Medulla oblongata (tissue), 1 donor: ENCODE results near the gene IER2.
A peak's percentile ranks its signal among the peaks of the same experiment; 100 is the strongest.
"Not testable (repeated sequence)": the region's sequence is repeated elsewhere in the genome, so short reads cannot be mapped to it uniquely, and the experiment has no call there.

Experiments
- DNase-seq: peaks from one replicate; pipeline ENCODE4 v3.0.0-alpha.2; 2015; ENCODE audit errors: extremely low spot score

IER2 gene

GRCh38 chr19:13163609-13164342 lies 13.6 kb downstream of the IER2 start:
- peak; percentile 78 for DNase-seq

GRCh38 chr19:13164343-13165161 lies 14.3 kb downstream of the IER2 start:
- DNase-seq = peak; percentile 45

DNA sequence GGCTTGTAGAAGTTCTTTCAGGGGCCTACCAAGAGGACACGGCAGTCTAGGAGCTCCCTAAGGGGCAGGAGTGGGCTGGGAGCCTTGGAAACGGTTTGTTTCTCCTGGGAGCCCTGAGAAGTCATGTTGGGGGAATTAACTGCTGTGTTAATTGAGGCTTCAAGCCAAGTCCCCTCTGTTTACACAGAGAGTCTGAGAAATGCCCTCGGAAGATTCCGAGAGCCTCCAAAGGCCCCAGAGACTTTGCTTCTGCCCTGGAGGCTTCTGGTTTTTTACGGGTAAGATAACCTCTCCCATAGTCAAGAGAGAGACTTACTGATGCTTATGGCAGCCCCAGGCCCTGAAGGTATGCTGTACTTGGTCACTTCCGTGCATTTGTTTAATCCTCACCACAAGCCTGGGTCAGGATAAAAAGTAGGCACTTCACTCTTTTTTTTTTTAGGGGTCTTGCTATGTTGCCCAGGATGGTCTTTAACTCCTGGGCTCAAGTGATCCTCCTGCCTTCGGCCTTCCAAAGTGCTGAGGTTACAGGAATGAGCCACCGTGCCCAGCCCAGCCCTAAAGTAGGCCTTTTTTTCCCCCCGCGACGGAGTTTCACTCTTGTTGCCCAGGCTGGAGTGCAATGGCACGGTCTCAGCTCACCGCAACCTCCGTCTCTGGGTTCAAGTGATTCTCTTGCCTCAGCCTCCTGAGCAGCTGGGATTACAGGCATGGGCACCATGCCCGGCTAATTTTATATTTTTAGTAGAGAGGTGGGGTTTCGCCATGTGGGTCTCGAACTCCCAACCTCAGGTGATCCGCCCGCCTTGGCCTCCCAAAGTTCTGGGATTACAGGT lies 15.2 kb downstream of the IER2 start:
- no peak for DNase-seq

- not testable (repeated sequence) for DNase-seq
Observed at GRCh38 chr19:13166151-13166550, 15.9 kb downstream of the IER2 start.

GRCh38 chr19:13169769-13170168 lies 19.6 kb downstream of the IER2 start:
- no peak for DNase-seq

DNA sequence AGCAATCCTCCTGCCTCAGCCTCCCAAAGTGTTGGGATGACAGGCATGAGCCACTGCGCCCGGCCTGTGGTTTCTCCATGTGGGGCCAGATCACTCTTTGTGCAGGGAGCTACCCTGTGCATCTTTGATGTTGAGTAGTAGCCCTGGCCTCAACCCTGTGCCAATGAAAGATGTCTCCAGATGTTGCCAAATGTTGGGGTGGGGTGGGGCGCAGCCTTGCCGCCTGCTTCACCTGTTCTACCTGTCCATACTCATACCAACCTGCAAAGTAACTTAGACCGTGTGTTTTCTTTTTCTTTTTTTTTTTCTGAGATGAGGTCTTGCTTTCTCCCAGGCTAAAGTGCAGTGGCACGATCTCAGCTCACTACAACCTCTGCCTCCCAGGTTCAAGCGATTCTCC lies 20.9 kb downstream of the IER2 start:
- DNase-seq = no peak

DNA sequence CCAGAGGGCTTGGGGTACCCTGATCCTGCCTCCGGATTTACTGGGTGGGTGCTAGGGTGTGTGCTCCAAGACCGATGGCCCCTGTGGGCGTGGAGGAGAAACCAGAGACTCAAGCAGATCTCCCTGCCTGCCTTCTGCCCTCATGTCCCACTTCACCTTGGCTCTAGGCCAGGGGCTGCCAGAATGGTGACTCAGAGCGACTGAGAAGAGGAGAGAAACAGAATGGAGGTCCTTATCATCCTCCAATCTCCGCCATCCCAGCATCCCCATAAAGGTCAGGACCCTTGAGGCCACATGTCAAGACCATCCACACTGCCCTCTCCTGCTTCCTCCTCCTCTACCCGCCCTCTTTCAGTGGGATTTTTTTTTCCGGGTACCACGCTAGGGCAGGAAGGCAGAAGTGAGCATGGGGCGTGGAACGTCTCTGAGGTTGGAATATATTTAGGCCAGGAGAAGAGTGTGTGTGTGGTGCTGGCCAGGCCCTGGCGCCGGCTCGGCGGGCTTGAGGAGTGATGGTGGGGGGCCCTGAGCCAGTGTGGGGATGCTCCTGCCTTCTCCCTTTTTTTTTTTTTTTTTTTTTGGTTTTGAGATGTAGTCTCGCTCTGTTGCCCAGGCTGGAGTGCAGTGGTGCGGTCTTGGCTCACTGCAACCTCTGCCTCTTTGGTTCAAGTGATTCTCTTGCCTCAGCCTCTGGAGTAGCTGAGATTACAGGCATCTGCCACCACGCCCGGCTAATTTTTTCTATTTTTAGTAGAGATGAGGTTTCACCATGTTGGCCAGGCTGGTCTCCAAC lies 22.3 kb downstream of the IER2 start:
- DNase-seq = peak; percentile 60

DNA sequence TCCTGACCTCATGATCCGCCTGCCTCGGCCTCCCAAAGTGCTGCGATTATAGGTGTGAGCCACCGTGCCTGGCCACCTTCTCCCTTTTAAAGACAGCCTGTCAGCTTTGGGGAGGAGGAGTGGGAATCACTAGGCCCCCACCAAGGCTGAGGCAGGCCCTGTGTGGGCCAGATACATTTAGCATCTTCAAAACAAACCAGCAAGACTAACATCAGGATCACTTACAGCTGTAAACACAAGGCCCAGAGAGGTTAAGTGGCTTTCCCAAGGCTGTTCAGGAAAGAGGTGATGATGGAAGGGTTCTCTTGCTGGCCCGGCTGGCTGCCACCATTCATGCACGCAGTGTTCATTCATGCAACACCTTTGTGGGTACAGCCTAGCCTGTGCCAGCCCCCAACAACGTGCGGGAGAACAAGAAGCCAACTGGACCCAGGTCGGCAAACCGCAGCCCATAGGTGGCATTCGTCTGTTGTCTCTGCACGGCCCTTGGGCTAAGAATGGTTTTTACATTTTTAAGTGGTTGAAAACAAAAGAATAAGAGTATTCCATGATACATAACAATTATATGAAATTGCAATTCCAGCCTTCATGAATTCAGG lies 23.0 kb downstream of the IER2 start:
- DNase-seq = no peak

DNA sequence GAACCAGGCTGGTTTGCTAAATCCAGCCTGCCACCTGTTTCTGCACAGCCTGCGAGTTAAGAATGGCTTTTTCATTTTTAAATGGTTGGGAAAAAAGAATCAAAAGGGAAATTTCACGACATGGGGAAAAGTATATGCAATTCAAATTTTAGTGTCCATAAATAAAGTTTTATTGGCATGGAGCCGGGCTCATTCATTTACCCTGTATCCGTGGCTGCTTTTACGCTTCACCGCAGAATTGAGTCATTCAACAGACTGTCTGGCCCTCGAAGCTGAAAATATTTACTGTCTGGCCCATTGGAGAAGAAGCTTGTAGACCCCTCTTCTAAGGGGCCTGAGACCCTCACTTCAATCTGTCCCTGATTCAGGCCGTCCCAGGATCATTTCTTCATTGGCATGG lies 26.1 kb downstream of the IER2 start:
- DNase-seq = no peak

GRCh38 chr19:13177584-13177983 lies 27.4 kb downstream of the IER2 start:
- not testable (repeated sequence) for DNase-seq

- not testable (repeated sequence) for DNase-seq
Observed at GRCh38 chr19:13178291-13178690, 28.1 kb downstream of the IER2 start.

- DNase-seq = peak; percentile 72
Observed at GRCh38 chr19:13181747-13182388, 31.7 kb downstream of the IER2 start.

DNA sequence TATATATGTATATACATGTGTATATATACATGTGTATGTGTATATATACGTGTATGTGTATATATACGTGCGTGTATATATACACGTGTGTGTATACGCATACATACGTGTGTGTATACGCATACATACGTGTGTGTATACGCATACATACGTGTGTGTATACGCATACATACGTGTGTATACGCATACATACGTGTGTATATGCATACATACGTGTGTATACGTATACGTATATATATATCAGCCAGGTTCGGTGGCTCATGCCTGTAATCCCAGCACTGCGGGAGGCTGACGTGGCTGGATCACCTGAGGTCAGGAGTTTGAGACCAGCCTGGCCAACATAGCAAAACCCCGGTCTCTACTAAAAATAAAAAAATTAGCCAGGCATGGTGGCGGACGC lies 34.7 kb downstream of the IER2 start:
- DNase-seq = not testable (repeated sequence)

DNA sequence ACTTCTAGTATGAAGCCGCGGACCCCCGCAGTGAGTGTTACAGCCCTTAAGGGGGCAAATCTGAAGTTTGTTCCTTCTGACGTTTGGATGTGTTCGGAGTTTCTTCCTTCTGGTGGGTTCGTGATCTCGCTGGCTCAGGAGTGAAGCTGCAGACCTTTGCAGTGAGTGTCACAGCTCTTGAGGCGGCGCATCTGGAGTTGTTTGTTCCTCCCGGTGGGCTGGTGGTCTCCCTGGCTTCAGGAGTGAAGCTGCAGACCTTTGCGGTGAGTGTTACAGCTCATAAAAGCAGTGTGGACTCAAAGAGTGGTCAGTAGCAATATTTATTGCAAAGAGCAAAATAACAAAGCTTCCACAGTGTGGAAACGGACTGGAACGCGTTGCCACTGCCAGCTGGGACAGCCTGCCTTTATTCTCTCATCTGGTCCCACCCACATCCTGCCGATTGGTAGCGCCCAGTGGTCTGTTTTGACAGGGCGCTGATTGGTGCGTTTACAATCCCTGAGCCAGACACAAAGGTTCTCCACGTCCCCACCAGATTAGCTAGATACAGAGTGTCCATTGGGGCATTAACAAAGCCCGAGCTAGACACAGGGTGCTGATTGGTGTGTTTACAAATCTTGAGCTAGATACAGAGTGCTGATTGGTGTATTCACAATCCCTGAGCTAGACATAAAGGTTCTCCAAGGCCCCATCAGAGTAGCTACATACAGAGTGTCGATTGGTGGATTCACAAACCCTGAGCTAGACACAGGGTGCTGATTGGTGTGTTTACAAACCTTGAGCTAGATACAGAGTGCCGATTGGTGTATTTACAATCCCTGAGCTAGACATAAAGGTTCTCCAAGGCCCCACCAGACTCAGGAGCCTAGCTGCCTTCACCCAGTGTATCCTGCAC lies 35.8 kb downstream of the IER2 start:
- DNase-seq = peak; percentile 34

DNA sequence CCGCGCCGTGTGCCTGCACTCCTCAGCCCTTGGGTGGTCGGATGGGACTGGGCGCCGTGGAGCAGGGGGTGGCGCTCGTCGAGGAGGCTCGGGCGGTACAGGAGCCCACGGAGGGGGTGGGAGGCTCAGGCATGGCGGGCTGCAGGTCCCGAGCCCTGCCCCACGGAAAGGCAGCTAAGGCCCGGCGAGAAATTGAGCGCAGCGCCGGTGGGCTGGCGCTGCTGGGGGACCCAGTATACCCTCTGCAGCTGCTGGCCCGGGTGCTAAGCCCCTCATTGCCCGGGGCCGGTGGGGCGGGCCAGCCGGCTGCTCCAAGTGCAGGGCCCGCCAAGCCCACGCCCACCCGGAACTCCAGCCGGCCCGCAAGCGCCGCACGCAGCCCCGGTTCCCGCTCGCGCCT lies 36.5 kb downstream of the IER2 start:
- not testable (repeated sequence) for DNase-seq

GRCh38 chr19:13187419-13187818 lies 37.2 kb downstream of the IER2 start:
- no peak for DNase-seq

DNA sequence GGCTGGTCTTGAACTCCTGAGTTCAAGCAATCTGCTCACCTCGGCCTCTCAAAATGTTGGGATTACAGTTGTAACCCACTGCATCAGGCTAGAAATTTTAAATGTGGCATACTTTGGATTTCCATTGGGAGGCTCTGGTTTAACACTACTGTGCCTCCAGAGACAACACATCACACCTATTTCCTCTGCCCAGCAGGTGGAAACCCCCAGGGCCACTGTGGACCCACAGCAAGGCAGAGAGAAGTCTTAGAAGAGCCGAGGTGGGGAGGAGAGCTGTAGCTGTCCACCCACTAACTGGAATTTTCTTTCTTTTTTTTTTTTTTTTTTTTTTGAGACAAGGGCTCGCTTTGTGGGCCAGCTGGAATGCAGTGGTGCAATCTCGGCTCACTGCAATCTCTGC lies 39.4 kb downstream of the IER2 start:
- no peak for DNase-seq

GRCh38 chr19:13190781-13191540 lies 40.8 kb downstream of the IER2 start:
- no peak for DNase-seq

DNA sequence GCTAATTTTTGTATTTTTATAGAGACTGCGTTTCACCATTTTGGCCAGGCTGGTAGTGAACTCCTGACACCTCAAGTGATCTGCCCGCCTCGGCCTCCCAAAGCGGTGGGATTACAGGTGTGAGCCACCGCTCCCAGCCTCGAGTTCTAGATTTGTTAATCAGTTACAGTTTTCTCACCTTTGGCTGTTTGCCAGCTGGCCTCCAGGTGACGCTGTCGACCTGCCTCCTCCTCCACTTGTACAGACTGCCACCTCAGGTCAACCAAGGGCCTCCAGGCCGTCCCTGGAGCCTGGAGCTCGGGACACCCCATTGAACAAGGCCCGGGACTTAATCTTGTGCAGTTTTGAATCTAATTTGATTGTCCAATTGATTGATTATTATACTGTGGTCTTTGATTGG lies 45.5 kb downstream of the IER2 start:
- no peak for DNase-seq
